Measurements from ENCODE around the gene HOXA5. TPM values are rescaled to one million over a fixed set of nuclear protein-coding genes. Genes with fewer than 3 reads are reported as not detected.

Gene HOXA5
- total RNA-seq, 1 experiment from 2014 or later, result 6.7 TPM

DNA sequence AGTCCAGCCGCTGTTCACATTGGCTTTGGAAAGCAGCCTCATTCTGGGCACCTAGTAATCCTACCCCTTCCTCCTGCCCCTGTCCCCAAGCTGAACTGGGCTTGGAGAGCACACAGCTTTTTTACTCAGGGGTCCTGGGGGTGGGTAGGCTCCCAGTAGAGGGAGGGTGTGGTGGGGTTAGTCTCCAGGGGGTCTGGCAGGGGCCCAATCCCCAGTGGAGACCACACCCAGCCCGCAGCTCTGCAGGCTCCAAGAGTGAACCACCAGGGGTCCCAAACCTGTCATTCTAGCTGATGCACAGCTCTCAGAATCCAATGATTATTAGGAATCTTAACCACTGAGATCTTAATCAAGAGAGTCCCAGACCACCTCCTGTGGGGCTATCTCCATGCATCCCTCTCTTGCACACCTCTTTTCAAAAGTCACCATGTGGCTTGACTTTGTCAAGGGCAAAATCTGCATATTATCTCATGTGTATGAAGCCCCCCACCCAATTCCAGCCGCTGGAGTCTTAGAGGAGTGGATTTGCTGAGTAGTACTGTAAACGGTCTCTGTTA lies 38.9 kb upstream of the HOXA5 start (continued):
- TF ChIP-seq, protein P1, sequence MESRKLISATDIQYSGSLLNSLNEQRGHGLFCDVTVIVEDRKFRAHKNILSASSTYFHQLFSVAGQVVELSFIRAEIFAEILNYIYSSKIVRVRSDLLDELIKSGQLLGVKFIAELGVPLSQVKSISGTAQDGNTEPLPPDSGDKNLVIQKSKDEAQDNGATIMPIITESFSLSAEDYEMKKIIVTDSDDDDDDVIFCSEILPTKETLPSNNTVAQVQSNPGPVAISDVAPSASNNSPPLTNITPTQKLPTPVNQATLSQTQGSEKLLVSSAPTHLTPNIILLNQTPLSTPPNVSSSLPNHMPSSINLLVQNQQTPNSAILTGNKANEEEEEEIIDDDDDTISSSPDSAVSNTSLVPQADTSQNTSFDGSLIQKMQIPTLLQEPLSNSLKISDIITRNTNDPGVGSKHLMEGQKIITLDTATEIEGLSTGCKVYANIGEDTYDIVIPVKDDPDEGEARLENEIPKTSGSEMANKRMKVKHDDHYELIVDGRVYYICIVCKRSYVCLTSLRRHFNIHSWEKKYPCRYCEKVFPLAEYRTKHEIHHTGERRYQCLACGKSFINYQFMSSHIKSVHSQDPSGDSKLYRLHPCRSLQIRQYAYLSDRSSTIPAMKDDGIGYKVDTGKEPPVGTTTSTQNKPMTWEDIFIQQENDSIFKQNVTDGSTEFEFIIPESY (IDR thresholded peaks at IDR 0.05; ENCODE audit: extremely low read depth, insufficient replicate concordance, low read length), result no peak
- no peak for TF ChIP-seq ZFX (IDR thresholded peaks at IDR 0.05)
- TF ChIP-seq ELF1 (IDR thresholded peaks at IDR 0.05; ENCODE audit: borderline replicate concordance, low read depth), result no peak
- TF ChIP-seq SIN3A (IDR thresholded peaks at IDR 0.05; ENCODE audit: low read depth), result no peak
- TF ChIP-seq, protein P2, sequence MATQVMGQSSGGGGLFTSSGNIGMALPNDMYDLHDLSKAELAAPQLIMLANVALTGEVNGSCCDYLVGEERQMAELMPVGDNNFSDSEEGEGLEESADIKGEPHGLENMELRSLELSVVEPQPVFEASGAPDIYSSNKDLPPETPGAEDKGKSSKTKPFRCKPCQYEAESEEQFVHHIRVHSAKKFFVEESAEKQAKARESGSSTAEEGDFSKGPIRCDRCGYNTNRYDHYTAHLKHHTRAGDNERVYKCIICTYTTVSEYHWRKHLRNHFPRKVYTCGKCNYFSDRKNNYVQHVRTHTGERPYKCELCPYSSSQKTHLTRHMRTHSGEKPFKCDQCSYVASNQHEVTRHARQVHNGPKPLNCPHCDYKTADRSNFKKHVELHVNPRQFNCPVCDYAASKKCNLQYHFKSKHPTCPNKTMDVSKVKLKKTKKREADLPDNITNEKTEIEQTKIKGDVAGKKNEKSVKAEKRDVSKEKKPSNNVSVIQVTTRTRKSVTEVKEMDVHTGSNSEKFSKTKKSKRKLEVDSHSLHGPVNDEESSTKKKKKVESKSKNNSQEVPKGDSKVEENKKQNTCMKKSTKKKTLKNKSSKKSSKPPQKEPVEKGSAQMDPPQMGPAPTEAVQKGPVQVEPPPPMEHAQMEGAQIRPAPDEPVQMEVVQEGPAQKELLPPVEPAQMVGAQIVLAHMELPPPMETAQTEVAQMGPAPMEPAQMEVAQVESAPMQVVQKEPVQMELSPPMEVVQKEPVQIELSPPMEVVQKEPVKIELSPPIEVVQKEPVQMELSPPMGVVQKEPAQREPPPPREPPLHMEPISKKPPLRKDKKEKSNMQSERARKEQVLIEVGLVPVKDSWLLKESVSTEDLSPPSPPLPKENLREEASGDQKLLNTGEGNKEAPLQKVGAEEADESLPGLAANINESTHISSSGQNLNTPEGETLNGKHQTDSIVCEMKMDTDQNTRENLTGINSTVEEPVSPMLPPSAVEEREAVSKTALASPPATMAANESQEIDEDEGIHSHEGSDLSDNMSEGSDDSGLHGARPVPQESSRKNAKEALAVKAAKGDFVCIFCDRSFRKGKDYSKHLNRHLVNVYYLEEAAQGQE (IDR thresholded peaks at IDR 0.05; ENCODE audit: low read depth), result no peak

DNA sequence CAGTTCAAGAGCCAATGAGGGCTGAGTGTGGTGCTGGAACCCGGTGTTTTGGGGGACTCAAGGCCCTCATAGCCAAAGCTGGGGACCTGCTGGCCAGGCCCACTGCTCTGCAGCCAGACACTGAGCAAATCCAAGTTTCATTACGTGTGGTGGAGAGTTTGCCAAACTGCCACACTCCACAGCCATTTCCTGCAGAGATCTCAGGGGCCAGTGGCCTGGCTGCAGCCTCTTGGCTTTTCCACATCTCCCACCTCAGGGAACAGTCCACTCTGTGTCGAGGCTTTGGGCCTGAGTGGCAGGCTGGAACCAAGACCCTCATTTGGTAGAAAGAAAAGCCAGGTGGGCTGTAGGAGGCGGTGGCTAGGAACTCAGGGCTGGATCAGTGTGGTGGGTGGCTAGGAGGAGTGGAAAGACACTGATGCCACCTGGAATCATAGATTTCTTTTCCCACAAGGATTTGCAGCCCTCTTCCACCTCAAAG lies 38.4 kb upstream of the HOXA5 start:
- TF ChIP-seq YY1 (IDR thresholded peaks at IDR 0.05; ENCODE audit: extremely low read depth, insufficient replicate concordance, low read depth, low read length) (no peak), CEBPB (IDR thresholded peaks at IDR 0.05; ENCODE audit: low read depth) (no peak), JUND (IDR thresholded peaks at IDR 0.05) (no peak), EZH2 (IDR thresholded peaks at IDR 0.05) (no peak), POLR2A (IDR thresholded peaks at IDR 0.05; ENCODE audit: borderline replicate concordance, extremely low read depth, insufficient read depth, insufficient read length) (no peak), CBX3 (IDR thresholded peaks at IDR 0.05; ENCODE audit: low read depth) (no peak), TCF7L2 (IDR thresholded peaks at IDR 0.05; ENCODE audit: borderline replicate concordance, extremely low read depth, insufficient read depth, insufficient read length) (no peak), RAD21 (IDR thresholded peaks at IDR 0.05; ENCODE audit: low read depth) (no peak), SIN3A (IDR thresholded peaks at IDR 0.05; ENCODE audit: low read depth) (no peak)
- intact Hi-C loops (cut with micrococcal nuclease), result no loop called here
- Histone ChIP-seq H3K4me3 (replicated peaks in 1 of 2; ENCODE audit: low read depth in 1 of 2, low read length in 2 of 2) (no peak overlapping the region), H3K4me2 (ENCODE audit: low read length) (no peak overlapping the region), H2AFZ (ENCODE audit: low read depth, low read length, poor library complexity, severe bottlenecking) (no peak overlapping the region), H4K20me1 (ENCODE audit: insufficient read depth) (no peaks in the 10 kb centered on the region), H3K36me3 (ENCODE audit: control insufficient read depth in 1 of 2, insufficient read depth in 2 of 2, low read length in 2 of 2) (no peaks in the 10 kb centered on the region), H3K9ac (ENCODE audit: low read length) (no peak overlapping the region), H3K79me2 (ENCODE audit: insufficient read depth, low read length) (peaks cover 19% of the 10 kb centered on the region), H3K9me3 (ENCODE audit: control insufficient read depth in 1 of 2, insufficient read depth in 1 of 2, low read depth in 1 of 2, low read length in 2 of 2) (no peaks in the 10 kb centered on the region), H3K27me3 (ENCODE audit: insufficient read depth, low read length) (no peaks in the 10 kb centered on the region), H3K9me2 (ENCODE audit: insufficient read depth) (no peaks in the 10 kb centered on the region), H3K27ac (ENCODE audit: low read depth, low read length) (no peak overlapping the region), H3K4me1 (ENCODE audit: control insufficient read depth in 1 of 2, insufficient read depth in 2 of 2, low read length in 2 of 2) (peaks cover 30 to 54% of the 10 kb centered on the region in 2 experiments)
- DNase-seq (ENCODE audit: low read depth, low spot score), result no peak
- no TSS peak for BruUV-seq (replicated peaks)
- CTCF ChIA-PET, result no interaction called here
- POLR2A ChIA-PET, result interaction anchor here (1.6 kb wide), 1 partner anchor 14 kb away, joined by 3 read pairs; no protein-coding TSS in a partner anchor
- RAD21 ChIA-PET (ENCODE audit: low non-redundant PET in 1 of 2, low total read pairs in 2 of 2, uncharacterized antibody in 2 of 2, unreplicated experiment in 2 of 2), result no interaction called here
- ATAC-seq, result no peak
